GM19043 (cell line): Measurements from ENCODE around the gene INSC.
A peak's percentile ranks its signal among the peaks of the same experiment; 100 is the strongest.

ENCODE experiments used
- ATAC-seq: cut with Tn5 transposase; IDR thresholded peaks from one replicate; pipeline ENCODE4 v1.9.1; 2021; ENCODE audit warnings: low read depth; ENCODE audit not compliant: unreplicated experiment

INSC gene

GRCh38 chr11:15145151-15145550 lies 30.4 kb downstream of the INSC start:
- ATAC-seq: no peak

GRCh38 chr11:15145615-15146014 lies 30.9 kb downstream of the INSC start:
- no peak for ATAC-seq

- no peak for ATAC-seq
These were observed 31.7 kb downstream of the INSC start for GRCh38 chr11:15146271-15147003.

GRCh38 chr11:15148169-15148568 lies 33.4 kb downstream of the INSC start:
- ATAC-seq: no peak

- no peak for ATAC-seq
These were observed 34.3 kb downstream of the INSC start for GRCh38 chr11:15149050-15149449.

GRCh38 chr11:15150507-15150906 lies 35.8 kb downstream of the INSC start:
- no peak for ATAC-seq

- ATAC-seq: no peak
These were observed 38.5 kb downstream of the INSC start for GRCh38 chr11:15153231-15153630.

- ATAC-seq: no peak
These were observed 42.5 kb downstream of the INSC start for GRCh38 chr11:15157181-15157580.

- no peak for ATAC-seq
These were observed 42.9 kb downstream of the INSC start for GRCh38 chr11:15157606-15158137.

GRCh38 chr11:15158351-15159015 lies 43.8 kb downstream of the INSC start:
- no peak for ATAC-seq

- ATAC-seq: peak; percentile 83
These were observed 44.4 kb downstream of the INSC start for GRCh38 chr11:15159085-15159484.

- ATAC-seq: no peak
These were observed 47.1 kb downstream of the INSC start for GRCh38 chr11:15161790-15162189.

GRCh38 chr11:15163136-15163535 lies 48.4 kb downstream of the INSC start:
- ATAC-seq: no peak

- no peak for ATAC-seq
These were observed 51.5 kb downstream of the INSC start for GRCh38 chr11:15166204-15166603.

GRCh38 chr11:15169815-15170551 lies 55.3 kb downstream of the INSC start:
- no peak for ATAC-seq

- no peak for ATAC-seq
These were observed 56.0 kb downstream of the INSC start for GRCh38 chr11:15170698-15171097.

GRCh38 chr11:15171956-15172355 lies 57.2 kb downstream of the INSC start:
- no peak for ATAC-seq

- ATAC-seq: no peak
These were observed 61.1 kb downstream of the INSC start for GRCh38 chr11:15175831-15176230.

- ATAC-seq: no peak
These were observed 62.0 kb downstream of the INSC start for GRCh38 chr11:15176646-15177163.

GRCh38 chr11:15177491-15177890 lies 62.8 kb downstream of the INSC start:
- ATAC-seq: no peak

GRCh38 chr11:15178214-15178613 lies 63.5 kb downstream of the INSC start:
- no peak for ATAC-seq
